ENCODE data around the gene CCNYL1. TPM values are rescaled to one million over a fixed set of nuclear protein-coding genes. Genes with fewer than 3 reads are reported as not detected.
A peak's percentile ranks its signal among the peaks of the same experiment; 100 is the strongest.

The CCNYL1 gene
- polyA plus RNA-seq, 1 donor from 2014 or later: 14.7 TPM

GRCh38 chr2:207711750-207712530, 500 bp downstream of the CCNYL1 start:
- Histone ChIP-seq H3K4me2 (ENCODE audit: low read length) (peak overlapping the region; percentile 60), H3K9me2 (ENCODE audit: insufficient read depth, low read length) (no peaks in the 10 kb centered on the region), H3K4me3 (ENCODE audit: low read length) (peak overlapping the region; percentile 99), H3F3A (ENCODE audit: insufficient read depth, low read length, poor library complexity, severe bottlenecking) (peaks cover 4% of the 10 kb centered on the region), H3K79me2 (replicated peaks; ENCODE audit: insufficient read depth, low read length) (peaks cover 26% of the 10 kb centered on the region), H3K36me3 (ENCODE audit: insufficient read depth, low read length) (no peaks in the 10 kb centered on the region), H2AFZ (ENCODE audit: low read depth, low read length) (peak overlapping the region; percentile 73), H3K9ac (ENCODE audit: low read length) (peak overlapping the region; percentile 76), H3K27ac (ENCODE audit: low read length) (peak overlapping the region; percentile 66), H3K9me3 (ENCODE audit: low read length) (no peaks in the 10 kb centered on the region), H3K27me3 (ENCODE audit: insufficient read depth, low read depth, low read length) (no peaks in the 10 kb centered on the region), H4K20me1 (ENCODE audit: insufficient read depth) (no peaks in the 10 kb centered on the region)
- TF ChIP-seq MXI1 (conservative IDR thresholded peaks at IDR 0.05; ENCODE audit: poor library complexity, severe bottlenecking): peak; percentile 43
- no peak for TF ChIP-seq SMC3 (conservative IDR thresholded peaks at IDR 0.05; ENCODE audit: poor library complexity)
- TF ChIP-seq POLR2AphosphoS5 (IDR thresholded peaks at IDR 0.05): no peak
- peak; percentile 1 for TF ChIP-seq TAF1 (IDR thresholded peaks at IDR 0.05; ENCODE audit: low read depth)

DNA sequence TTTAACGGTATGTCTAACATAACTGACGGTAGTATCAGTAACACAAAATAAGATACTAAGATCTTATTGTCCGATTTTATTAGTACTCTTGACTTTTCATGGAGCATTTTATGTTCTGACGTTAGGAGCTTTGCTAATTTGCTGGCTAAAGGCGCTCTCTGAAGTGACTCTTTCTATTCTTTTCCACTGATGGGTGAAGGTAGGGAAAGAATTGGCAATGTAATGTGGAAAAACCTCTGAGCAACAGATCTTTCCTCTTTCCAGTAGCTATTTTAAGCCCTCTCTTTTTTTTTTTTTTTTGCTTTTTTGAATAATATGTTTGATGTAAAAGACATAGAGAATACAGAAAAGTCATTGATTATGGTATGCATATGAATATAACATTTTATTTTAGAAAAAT, 4.6 kb downstream of the CCNYL1 start:
- Histone ChIP-seq H3F3A (ENCODE audit: insufficient read depth, low read length, poor library complexity, severe bottlenecking) (peaks cover 4% of the 10 kb centered on the region), H3K36me3 (ENCODE audit: insufficient read depth, low read length) (no peaks in the 10 kb centered on the region), H3K9me3 (ENCODE audit: low read length) (no peaks in the 10 kb centered on the region), H3K27me3 (ENCODE audit: insufficient read depth, low read depth, low read length) (no peaks in the 10 kb centered on the region), H3K9ac (ENCODE audit: low read length) (no peak overlapping the region), H3K9me2 (ENCODE audit: insufficient read depth, low read length) (no peaks in the 10 kb centered on the region), H3K4me3 (ENCODE audit: low read length) (no peak overlapping the region), H3K4me2 (ENCODE audit: low read length) (no peak overlapping the region), H3K79me2 (replicated peaks; ENCODE audit: insufficient read depth, low read length) (peaks cover 36% of the 10 kb centered on the region), H2AFZ (ENCODE audit: low read depth, low read length) (no peak overlapping the region), H4K20me1 (ENCODE audit: insufficient read depth) (no peaks in the 10 kb centered on the region), H3K27ac (ENCODE audit: low read length) (no peak overlapping the region)
- TF ChIP-seq CTCF (IDR thresholded peaks at IDR 0.05; ENCODE audit: poor library complexity, severe bottlenecking): no peak
- no peak for TF ChIP-seq MXI1 (conservative IDR thresholded peaks at IDR 0.05; ENCODE audit: poor library complexity, severe bottlenecking)
- no peak for TF ChIP-seq TAF1 (IDR thresholded peaks at IDR 0.05; ENCODE audit: low read depth)
- TF ChIP-seq RAD21 (conservative IDR thresholded peaks at IDR 0.05): no peak
- no peak for TF ChIP-seq SMC3 (conservative IDR thresholded peaks at IDR 0.05; ENCODE audit: poor library complexity)
- TF ChIP-seq POLR2AphosphoS5 (IDR thresholded peaks at IDR 0.05): no peak
- TF ChIP-seq EP300 (conservative IDR thresholded peaks at IDR 0.05; ENCODE audit: poor library complexity, severe bottlenecking): no peak
- TF ChIP-seq, protein P1, sequence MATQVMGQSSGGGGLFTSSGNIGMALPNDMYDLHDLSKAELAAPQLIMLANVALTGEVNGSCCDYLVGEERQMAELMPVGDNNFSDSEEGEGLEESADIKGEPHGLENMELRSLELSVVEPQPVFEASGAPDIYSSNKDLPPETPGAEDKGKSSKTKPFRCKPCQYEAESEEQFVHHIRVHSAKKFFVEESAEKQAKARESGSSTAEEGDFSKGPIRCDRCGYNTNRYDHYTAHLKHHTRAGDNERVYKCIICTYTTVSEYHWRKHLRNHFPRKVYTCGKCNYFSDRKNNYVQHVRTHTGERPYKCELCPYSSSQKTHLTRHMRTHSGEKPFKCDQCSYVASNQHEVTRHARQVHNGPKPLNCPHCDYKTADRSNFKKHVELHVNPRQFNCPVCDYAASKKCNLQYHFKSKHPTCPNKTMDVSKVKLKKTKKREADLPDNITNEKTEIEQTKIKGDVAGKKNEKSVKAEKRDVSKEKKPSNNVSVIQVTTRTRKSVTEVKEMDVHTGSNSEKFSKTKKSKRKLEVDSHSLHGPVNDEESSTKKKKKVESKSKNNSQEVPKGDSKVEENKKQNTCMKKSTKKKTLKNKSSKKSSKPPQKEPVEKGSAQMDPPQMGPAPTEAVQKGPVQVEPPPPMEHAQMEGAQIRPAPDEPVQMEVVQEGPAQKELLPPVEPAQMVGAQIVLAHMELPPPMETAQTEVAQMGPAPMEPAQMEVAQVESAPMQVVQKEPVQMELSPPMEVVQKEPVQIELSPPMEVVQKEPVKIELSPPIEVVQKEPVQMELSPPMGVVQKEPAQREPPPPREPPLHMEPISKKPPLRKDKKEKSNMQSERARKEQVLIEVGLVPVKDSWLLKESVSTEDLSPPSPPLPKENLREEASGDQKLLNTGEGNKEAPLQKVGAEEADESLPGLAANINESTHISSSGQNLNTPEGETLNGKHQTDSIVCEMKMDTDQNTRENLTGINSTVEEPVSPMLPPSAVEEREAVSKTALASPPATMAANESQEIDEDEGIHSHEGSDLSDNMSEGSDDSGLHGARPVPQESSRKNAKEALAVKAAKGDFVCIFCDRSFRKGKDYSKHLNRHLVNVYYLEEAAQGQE (IDR thresholded peaks at IDR 0.05; ENCODE audit: borderline replicate concordance): no peak
- TF ChIP-seq EZH2 (IDR thresholded peaks at IDR 0.05; ENCODE audit: borderline replicate concordance, insufficient read depth, low read length, poor library complexity, severe bottlenecking): no peak

All from neural cell (in vitro differentiated cells).